HEK293 (cell line): ENCODE measurements around the gene BTNL9.

Experiments used
- BCL11A ChIP-seq: fragments of 450-650 bp; formaldehyde crosslinking; IDR thresholded peaks from 2 replicates; pipeline ENCODE4 v1.5.1; 2016; ENCODE audit warnings: low read depth, missing biosample characterization, missing genetic modification characterization
- GFI1B ChIP-seq: fragments of 450-650 bp; formaldehyde crosslinking; IDR thresholded peaks from 2 replicates; pipeline ENCODE4 v1.5.1; 2016; ENCODE audit warnings: missing biosample characterization, missing genetic modification characterization
- ZNF792 ChIP-seq: fragments of 450-650 bp; formaldehyde crosslinking; IDR thresholded peaks from 2 replicates; pipeline ENCODE4 v1.5.1; 2016; ENCODE audit warnings: missing biosample characterization, missing genetic modification characterization

GRCh38 chr5:181060231-181060590 lies 20.1 kb downstream of the BTNL9 start:
- TF ChIP-seq GFI1B = no peak
- no peak for TF ChIP-seq ZNF792 (tag by site-specific recombination)
- no peak for TF ChIP-seq BCL11A (tag by site-specific recombination)
